ENCODE data around the gene CADPS2. TPM values are rescaled to one million over a fixed set of nuclear protein-coding genes. Genes with fewer than 3 reads are reported as not detected.

The CADPS2 gene
- total RNA-seq, 3 donors from 2014 or later (not counting 1 experiment from before 2014, with no cell fraction given) = not detected

DNA sequence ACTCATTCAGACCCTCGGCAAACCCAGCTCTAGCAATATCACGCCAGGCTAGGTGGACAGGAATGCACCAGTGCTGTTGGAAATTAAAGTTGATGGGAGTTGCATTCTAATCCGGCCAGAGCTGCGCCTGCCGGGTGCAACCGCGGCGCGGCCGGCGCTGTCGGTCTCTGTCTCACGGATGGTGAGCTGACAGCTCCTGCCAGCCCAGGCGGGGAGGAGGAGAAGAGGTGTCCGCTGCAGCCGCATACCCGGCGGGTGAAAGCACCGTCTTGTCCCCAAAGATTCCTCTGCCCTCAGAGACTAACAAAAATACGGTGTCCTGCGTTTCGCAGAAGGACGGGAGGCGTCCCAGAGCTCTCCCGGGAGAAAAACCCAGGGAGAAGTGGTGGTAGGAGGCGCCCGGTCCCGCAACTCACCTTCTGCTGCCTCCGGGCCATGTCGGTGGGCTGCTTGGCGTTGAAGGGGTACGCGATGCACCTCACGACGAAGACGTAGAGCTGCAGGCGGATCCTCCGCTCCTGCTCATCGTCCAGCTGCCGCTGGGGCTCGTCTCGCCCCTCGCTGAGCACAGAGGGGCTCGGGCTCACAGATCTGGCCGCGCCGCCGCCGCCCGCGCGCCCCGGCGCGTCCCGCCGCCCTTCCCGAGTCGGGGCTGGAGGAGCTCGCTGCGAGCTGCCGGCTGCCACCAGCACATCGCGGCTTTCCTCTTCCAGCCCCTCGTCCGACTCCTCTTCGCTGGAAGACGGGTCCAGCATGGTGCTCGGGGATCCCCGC is 490 bp downstream of the CADPS2 start:
- Mint-ChIP-seq H3K9me3 (peaks cover 4% of the 10 kb centered on the region in 2 donors), H3K27me3 (ENCODE audit: low read depth in 2 of 2) (peaks cover 21 to 35% of the 10 kb centered on the region in 2 donors), H3K36me3 (no peaks in the 10 kb centered on the region), H3K27ac (no peak overlapping the region), H3K4me1 (peaks cover 0 to 6% of the 10 kb centered on the region in 2 donors), H3K4me3 (no peak overlapping the region)
- Histone ChIP-seq H3K9me3 (ENCODE audit: control insufficient read depth, insufficient read depth, low read length) (peaks cover 4% of the 10 kb centered on the region), H3K27me3 (ENCODE audit: control insufficient read depth, insufficient read depth, low read length) (peaks cover 23% of the 10 kb centered on the region), H3K4me1 (ENCODE audit: control insufficient read depth, insufficient read depth, low read length) (peaks cover 2% of the 10 kb centered on the region), H3K36me3 (ENCODE audit: control insufficient read depth, insufficient read depth, low read length) (no peaks in the 10 kb centered on the region), H3K27ac (ENCODE audit: low read length) (no peak overlapping the region), H3K4me3 (ENCODE audit: low read length) (no peak overlapping the region)
- WGBS (ENCODE audit: insufficient coverage) = 4% methylated on average over 65 of the region's 70 CpGs
- TF ChIP-seq, protein P1, sequence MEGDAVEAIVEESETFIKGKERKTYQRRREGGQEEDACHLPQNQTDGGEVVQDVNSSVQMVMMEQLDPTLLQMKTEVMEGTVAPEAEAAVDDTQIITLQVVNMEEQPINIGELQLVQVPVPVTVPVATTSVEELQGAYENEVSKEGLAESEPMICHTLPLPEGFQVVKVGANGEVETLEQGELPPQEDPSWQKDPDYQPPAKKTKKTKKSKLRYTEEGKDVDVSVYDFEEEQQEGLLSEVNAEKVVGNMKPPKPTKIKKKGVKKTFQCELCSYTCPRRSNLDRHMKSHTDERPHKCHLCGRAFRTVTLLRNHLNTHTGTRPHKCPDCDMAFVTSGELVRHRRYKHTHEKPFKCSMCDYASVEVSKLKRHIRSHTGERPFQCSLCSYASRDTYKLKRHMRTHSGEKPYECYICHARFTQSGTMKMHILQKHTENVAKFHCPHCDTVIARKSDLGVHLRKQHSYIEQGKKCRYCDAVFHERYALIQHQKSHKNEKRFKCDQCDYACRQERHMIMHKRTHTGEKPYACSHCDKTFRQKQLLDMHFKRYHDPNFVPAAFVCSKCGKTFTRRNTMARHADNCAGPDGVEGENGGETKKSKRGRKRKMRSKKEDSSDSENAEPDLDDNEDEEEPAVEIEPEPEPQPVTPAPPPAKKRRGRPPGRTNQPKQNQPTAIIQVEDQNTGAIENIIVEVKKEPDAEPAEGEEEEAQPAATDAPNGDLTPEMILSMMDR (IDR thresholded peaks at IDR 0.05) = no peak
- DNase-seq = no peak
- no peak for ATAC-seq
- intact Hi-C loops (cut with micrococcal nuclease) = no loop called here

GRCh38 chr7:122884186-122884585 is 2.1 kb downstream of the CADPS2 start:
- no peak for DNase-seq
- Histone ChIP-seq H3K9me3 (ENCODE audit: control insufficient read depth, insufficient read depth, low read length) (peaks cover 4% of the 10 kb centered on the region), H3K36me3 (ENCODE audit: control insufficient read depth, insufficient read depth, low read length) (no peaks in the 10 kb centered on the region), H3K4me1 (ENCODE audit: control insufficient read depth, insufficient read depth, low read length) (peaks cover 2% of the 10 kb centered on the region), H3K27me3 (ENCODE audit: control insufficient read depth, insufficient read depth, low read length) (peaks cover 23% of the 10 kb centered on the region), H3K4me3 (ENCODE audit: low read length) (no peak overlapping the region), H3K27ac (ENCODE audit: low read length) (no peak overlapping the region)
- no peak for ATAC-seq
- no peak overlapping the region for H3K27ac Mint-ChIP-seq
- peaks cover 0 to 6% of the 10 kb centered on the region in 2 donors for H3K4me1 Mint-ChIP-seq
- H3K36me3 Mint-ChIP-seq = no peaks in the 10 kb centered on the region
- 92% methylated on average over 4 of the region's 4 CpGs for WGBS (ENCODE audit: insufficient coverage)
- H3K27me3 Mint-ChIP-seq (ENCODE audit: low read depth in 2 of 2) = peaks cover 21 to 35% of the 10 kb centered on the region in 2 donors
- TF ChIP-seq, protein P1 (IDR thresholded peaks at IDR 0.05) = no peak
- intact Hi-C loops (cut with micrococcal nuclease) = no loop called here
- H3K4me3 Mint-ChIP-seq = no peak overlapping the region
- H3K9me3 Mint-ChIP-seq = peaks cover 0 to under 1% of the 10 kb centered on the region in 2 donors

DNA sequence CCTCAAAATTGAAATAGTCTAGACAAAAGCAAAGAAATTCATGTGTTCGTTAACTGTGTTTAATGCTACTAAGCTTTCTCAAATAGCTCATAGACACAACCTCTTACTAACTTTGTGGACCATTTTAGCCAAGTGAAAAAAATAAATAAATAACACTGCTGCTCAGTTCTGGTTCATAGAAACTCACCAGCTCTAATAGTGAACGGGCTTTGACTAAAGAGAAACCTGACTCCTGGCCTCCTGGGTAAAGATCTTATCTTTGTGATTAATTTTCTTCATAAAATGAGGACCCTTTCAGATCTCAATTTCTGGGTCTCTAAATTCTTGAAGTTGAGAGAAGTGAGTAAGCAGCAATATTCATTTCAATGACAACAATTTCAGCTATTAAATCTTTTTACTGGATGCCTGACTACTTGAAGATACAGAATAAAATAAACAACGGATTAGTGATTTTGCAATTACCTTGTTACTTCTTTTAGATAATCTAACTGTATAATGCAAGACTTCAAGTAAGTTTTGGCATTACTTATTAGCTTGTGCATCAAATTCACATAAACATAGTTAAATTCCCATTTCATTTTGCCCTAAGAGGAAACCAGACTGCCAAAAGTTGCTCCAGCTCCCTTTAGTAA is 3.1 kb downstream of the CADPS2 start:
- no peak overlapping the region for H3K27ac Mint-ChIP-seq
- Histone ChIP-seq H3K4me3 (ENCODE audit: low read length) (no peak overlapping the region), H3K9me3 (ENCODE audit: control insufficient read depth, insufficient read depth, low read length) (peaks cover 4% of the 10 kb centered on the region), H3K27ac (ENCODE audit: low read length) (no peak overlapping the region), H3K36me3 (ENCODE audit: control insufficient read depth, insufficient read depth, low read length) (no peaks in the 10 kb centered on the region), H3K27me3 (ENCODE audit: control insufficient read depth, insufficient read depth, low read length) (peaks cover 23% of the 10 kb centered on the region), H3K4me1 (ENCODE audit: control insufficient read depth, insufficient read depth, low read length) (peaks cover 2% of the 10 kb centered on the region)
- peaks cover 19 to 35% of the 10 kb centered on the region in 2 donors for H3K27me3 Mint-ChIP-seq (ENCODE audit: low read depth in 2 of 2)
- no peaks in the 10 kb centered on the region for H3K36me3 Mint-ChIP-seq
- no peaks in the 10 kb centered on the region for H3K9me3 Mint-ChIP-seq
- no peak for DNase-seq
- ATAC-seq = no peak
- no peak overlapping the region for H3K4me3 Mint-ChIP-seq
- intact Hi-C loops (cut with micrococcal nuclease) = no loop called here
- TF ChIP-seq, protein P1 (IDR thresholded peaks at IDR 0.05) = no peak
- H3K4me1 Mint-ChIP-seq = peaks cover 0 to 6% of the 10 kb centered on the region in 2 donors
- WGBS (ENCODE audit: insufficient coverage) = 100% methylated on average over 1 of the region's 3 CpGs
